Raji (cell line): ENCODE data around the gene MRAP2.

Source experiments
- POLR2A ChIP-seq: IDR thresholded peaks from 2 replicates; pipeline ENCODE4 v1.6.1; 2011; ENCODE audit warnings: low read depth, low read length, control low read depth; ENCODE audit not compliant: insufficient read depth

The MRAP2 gene

GRCh38 chr6:84033523-84034451 is at the start of gene MRAP2:
MRAP2 (plus strand) TSS chr6:84033772; CDS start chr6:84055319, 21,547 bp downstream.
- no peak for TF ChIP-seq POLR2A

GRCh38 chr6:83984411-83984810 is 49.2 kb upstream of the MRAP2 start:
- no peak for TF ChIP-seq POLR2A

GRCh38 chr6:83985308-83985713 is 48.3 kb upstream of the MRAP2 start:
- no peak for TF ChIP-seq POLR2A

GRCh38 chr6:83985715-83986114 is 47.9 kb upstream of the MRAP2 start:
- TF ChIP-seq POLR2A: no peak

- no peak for TF ChIP-seq POLR2A
These were observed 35.5 kb upstream of the MRAP2 start for GRCh38 chr6:83998021-83998584.

- no peak for TF ChIP-seq POLR2A
These were observed 32.5 kb upstream of the MRAP2 start for GRCh38 chr6:84001119-84001518.

- TF ChIP-seq POLR2A: no peak
These were observed 31.3 kb upstream of the MRAP2 start for GRCh38 chr6:84002226-84002625.

GRCh38 chr6:84003131-84003530 is 30.4 kb upstream of the MRAP2 start:
- no peak for TF ChIP-seq POLR2A

- no peak for TF ChIP-seq POLR2A
These were observed 29.9 kb upstream of the MRAP2 start for GRCh38 chr6:84003654-84004053.

GRCh38 chr6:84007871-84008270 is 25.7 kb upstream of the MRAP2 start:
- TF ChIP-seq POLR2A: no peak

GRCh38 chr6:84013354-84013753 is 20.2 kb upstream of the MRAP2 start:
- no peak for TF ChIP-seq POLR2A

- no peak for TF ChIP-seq POLR2A
These were observed 19.6 kb upstream of the MRAP2 start for GRCh38 chr6:84013931-84014330.

- TF ChIP-seq POLR2A: no peak
These were observed 17.5 kb upstream of the MRAP2 start for GRCh38 chr6:84016029-84016428.

GRCh38 chr6:84017709-84018452 is 15.7 kb upstream of the MRAP2 start:
- TF ChIP-seq POLR2A: no peak

GRCh38 chr6:84018453-84019061 is 15.0 kb upstream of the MRAP2 start:
- TF ChIP-seq POLR2A: no peak

- no peak for TF ChIP-seq POLR2A
These were observed 14.3 kb upstream of the MRAP2 start for GRCh38 chr6:84019141-84019841.
